Measurements from ENCODE around the gene PWP2.
"Not testable (repeated sequence)": the region's sequence is repeated elsewhere in the genome, so short reads cannot be mapped to it uniquely, and the experiment has no call there.

PWP2 gene

DNA sequence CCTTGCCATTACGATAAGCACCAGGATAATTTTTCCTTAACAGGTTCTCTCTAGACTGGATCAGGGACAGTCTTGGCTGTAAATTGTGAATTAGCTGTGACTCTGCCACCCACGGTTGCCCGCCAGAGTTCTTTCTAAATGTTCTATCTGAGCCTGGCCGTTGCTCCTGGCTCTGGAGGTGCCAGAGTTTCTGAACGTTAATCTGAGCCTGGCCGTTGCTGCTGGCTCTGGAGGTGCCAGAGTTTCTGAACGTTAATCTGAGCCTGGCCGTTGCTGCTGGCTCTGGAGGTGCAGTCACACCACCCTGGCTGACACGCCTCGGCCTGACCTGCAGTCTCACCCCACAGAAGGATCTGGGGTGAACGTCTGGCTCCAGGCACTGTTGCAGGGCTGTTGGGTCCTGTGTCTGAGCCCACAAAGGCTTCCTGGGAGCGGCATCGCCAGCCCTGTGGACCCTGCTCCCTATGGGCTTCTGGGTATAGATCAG lies 56.0 kb downstream of the PWP2 start:
- not testable (repeated sequence) for DNase-seq (ENCODE audit: low read depth)

DNA sequence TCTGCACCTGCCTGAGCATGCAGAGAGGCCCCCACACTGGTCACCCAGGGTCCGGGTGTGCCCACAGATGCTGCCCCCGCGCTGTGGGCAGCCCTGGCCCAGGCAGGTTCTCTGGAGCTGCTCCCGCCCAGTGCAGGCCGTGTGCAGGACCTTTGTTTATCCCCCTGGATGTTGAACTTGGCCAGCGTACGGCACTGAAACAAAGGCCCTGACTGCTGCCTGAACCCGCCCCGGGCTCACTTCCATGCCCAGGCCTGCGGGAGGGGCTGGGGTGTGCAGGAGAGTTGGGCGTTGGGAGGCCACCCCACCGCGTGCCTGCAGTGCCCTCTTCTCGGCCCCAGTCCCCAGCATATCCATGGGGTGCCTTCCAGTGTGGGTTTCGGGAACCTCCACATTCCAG lies 58.7 kb downstream of the PWP2 start:
- not testable (repeated sequence) for DNase-seq (ENCODE audit: low read depth)

DNA sequence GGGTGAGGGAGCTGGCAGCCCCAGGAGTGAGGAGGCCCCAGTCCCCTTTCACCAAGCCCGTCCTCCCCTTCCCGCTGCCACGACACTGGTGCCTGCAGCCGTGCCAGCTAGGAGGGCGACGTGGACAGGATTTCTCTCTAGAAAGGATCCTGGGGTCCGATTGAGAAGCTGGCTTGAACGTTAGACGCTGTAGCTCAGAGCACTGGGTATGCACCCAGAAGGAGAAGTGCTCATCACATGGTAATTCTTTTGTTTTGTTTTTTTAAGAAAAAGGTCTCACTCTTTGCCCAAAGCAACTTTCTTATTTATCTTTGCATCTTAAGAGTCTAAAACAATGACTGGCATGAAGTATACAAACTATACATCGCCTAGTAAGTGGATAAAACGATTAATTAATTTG lies 60.3 kb downstream of the PWP2 start:
- DNase-seq (ENCODE audit: low read depth) = not testable (repeated sequence)

DNA sequence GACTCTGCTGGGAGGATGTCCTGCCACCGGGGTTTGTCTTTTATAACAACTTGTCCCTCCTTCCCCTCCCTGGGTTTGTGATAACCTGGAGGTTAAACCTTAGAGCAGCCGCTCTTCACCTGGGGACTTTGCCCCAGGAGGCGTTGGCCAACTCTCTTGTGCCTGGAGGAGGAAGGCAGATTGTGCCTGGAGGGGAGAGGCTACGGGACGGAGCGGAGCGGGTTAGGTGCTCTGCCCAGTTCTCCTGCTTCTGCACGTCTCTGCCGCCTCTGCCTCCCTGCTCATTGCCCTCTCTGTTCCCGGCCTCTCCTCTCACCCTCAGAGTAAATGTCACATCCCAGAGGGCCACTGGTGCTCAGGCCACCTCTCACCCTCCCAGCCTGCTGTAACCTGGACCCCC lies 63.1 kb downstream of the PWP2 start:
- DNase-seq (ENCODE audit: low read depth) = not testable (repeated sequence)

DNA sequence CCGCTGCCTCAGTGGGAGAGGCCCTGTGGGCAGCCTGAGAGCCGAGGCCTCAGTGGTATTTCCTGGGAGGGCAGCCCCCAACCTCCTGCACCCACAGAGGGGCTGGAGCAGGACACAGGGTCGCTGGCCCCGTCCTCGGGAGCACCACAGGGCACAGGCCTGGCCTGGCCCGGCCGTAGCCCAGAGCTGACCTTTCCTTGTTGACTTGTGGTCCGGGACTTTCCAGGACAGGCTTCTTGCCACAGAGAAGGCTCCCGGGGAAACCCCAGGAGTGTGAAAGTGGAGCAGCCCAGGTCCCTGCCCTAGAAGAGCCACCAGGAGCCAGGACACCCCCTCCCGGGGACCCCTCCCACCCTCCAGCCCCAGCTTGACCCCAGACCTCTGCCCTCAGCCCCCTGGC lies 63.7 kb downstream of the PWP2 start:
- not testable (repeated sequence) for DNase-seq (ENCODE audit: low read depth)

DNA sequence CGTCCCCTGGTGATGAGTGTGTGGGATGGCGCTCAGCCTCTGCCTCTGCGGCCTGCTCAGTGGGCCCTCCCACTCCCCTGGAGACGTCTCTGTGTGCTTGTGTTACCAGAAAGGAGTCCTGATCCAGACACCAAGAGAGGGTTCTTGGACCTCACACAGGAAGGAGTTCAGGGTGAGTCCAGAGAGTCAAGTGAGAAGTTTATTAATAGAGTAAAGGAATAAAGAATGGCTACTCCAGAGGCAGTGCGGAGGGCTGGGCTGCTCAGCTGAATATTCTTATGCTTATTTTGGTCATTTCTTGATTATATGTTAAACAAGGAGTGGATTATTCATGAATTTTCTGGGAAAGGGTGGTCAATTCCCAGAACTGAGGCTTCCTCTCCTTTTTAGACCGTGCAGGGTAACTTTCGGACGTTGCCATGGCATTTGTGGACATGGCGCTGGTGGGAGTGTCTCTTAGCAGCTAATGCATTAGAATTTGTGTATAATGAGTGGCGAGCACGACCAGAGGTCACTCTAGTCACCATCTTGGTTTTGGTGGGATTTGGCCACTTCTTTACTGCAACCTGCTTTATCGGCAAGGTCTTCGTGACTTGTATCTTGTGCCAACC lies 64.9 kb downstream of the PWP2 start:
- not testable (repeated sequence) for DNase-seq (ENCODE audit: low read depth)

DNA sequence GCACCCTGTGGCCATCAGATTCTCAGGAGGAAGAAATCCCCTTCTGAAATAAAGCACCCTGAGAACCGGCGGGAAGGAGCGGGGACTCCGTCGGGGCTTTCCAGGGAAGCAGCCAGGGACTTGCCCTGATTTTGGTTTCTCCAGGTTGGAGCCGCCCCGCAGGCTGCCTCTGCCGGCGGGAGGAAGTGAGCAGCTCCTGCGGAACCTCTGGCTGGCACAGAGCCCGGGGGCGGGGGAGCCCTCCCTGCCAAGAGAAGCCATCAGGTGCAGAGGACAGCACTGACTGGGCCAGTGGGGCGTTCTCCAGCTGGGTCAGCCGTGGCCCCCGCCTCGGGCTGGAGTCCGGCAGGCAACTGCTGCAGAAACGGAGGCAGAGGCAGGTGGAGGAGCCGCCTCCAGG lies 65.5 kb downstream of the PWP2 start:
- DNase-seq (ENCODE audit: low read depth) = not testable (repeated sequence)

DNA sequence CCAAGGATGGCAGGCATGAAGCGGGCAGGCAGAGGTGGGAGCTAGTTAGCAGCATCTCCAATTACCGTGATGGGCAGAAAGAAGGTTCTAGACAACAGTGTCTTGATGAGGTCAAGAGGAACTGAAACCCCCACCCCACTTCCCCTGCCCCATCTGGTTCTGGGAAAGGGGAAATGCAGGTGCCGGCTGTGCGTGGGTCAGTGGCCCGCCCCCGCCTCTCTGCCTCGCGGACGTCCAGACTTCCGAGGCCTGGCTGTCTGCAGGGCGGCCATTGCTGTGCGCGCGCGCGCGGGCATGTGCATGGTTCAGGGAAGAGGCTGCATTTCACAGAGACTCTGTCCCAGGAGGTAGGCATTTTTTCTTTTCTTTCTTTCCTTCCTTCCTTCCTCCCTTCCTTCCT lies 68.0 kb downstream of the PWP2 start:
- DNase-seq (ENCODE audit: low read depth) = not testable (repeated sequence)

DNA sequence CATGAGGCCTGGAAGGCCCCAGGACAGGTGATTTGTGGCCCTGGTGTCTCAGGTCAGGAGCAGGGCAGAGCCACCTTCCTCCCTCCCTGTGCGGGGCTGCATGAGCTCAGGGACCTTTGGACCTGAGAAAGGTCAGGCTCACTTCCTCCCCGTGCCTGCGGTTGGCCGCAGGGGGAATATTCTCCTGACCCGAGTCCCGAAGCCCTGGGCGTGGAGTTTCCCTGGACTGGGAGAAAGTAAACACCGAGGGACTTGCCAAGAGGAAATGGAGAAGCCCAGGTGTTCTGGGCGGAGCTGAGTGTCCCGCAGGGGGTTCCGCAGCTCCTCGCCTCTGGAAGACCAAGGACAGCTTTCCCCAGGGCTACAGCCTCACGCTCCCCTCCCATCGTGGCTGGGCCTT lies 68.9 kb downstream of the PWP2 start:
- not testable (repeated sequence) for DNase-seq (ENCODE audit: low read depth)

All from fibroblast of the conjunctiva (primary cell).